ENCODE results near the gene HUNK.

- no peak for TF ChIP-seq CTCF (IDR thresholded peaks at IDR 0.05)
- TF ChIP-seq POLR2A (IDR thresholded peaks at IDR 0.05) = no peak
Measured at GRCh38 chr21:31860851-31861250, 12.0 kb upstream of the HUNK start.

Measured in right lobe of liver (tissue), 4 donors.